Measurements from ENCODE around the gene GNS. TPM values are rescaled to one million over a fixed set of nuclear protein-coding genes. Genes with fewer than 3 reads are reported as not detected.
A peak's percentile ranks its signal among the peaks of the same experiment; 100 is the strongest.

The GNS gene
- total RNA-seq, 1 donor from 2014 or later = 19.9 TPM

DNA sequence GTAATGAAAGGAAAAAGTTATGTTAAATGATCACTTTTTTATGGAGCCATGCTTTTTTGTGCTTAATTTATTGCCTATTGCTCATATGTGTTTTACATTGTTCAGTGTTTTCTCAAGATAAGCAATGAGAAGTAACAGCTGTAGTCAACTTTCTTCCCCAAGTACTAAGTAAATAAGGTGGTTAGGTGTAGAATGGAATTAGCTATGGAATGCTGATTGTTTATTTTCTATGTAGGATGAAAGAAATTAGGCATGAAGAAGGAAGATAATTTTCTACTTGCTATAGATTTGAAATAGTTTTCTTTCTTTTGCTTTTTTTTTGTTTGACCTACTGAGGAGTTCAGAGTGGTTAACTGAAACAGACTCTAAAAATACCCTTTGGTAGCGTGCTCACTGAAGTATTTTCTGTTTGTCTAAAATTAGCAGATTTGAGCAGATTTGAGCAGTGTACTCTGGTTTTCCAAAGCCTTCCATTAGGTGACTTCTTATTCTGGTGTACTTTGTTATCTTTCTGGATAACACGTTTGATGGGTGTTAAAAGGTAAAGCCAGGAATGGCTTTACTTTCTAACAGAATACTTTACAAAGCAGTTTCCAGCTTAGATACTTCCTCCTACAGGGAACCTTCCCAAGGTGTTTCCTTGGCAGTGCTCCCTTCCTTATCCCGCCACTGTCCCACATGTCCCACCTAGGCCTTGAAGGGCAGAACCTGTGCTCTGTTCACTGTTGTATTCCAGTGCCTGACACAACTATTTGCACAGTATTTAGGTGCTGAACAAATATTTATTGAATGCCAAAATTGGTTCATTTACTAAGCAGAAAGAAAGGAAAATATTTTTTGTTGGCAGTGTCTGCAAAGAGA, 92.9 kb downstream of the GNS start:
- no peak for DNase-seq
- peaks cover 67% of the 10 kb centered on the region for H3K4me1 Mint-ChIP-seq
- peak overlapping the region; percentile 41 for H3K4me3 Mint-ChIP-seq
- H3K9me3 Mint-ChIP-seq = no peaks in the 10 kb centered on the region
- peaks cover 3% of the 10 kb centered on the region for H3K36me3 Mint-ChIP-seq (ENCODE audit: low read depth)
- no peaks in the 10 kb centered on the region for H3K27me3 Mint-ChIP-seq
- H3K27ac Mint-ChIP-seq = peak overlapping the region; percentile 42
- intact Hi-C loops (cut with micrococcal nuclease) = loop anchor here (5.0 kb wide), 1 partner anchor 91 kb away; the partner anchor contains the start of gene GNS

DNA sequence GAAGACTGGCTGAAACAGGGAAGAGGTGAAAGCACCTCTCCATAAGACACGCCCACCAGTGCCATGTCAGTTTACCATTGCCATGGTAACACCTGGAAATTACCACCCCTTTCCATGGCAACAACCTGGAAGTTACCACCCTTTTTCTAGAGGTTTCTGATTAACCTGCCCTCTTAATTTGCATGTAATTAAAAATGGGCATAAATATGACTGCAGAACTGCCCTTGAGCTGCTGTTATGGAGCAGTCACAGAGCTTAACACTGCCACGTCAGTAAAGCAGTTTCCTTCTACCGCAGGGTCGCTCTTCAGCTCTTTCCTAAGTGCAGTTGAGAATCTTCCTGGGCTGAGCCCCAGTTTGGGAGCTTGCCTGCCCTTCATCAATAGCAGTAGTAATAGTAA, 93.7 kb downstream of the GNS start:
- DNase-seq = peak; percentile 83
- intact Hi-C loops (cut with micrococcal nuclease) = loop anchor here (5.0 kb wide), 1 partner anchor 92 kb away; the partner anchor contains the start of gene GNS
- Mint-ChIP-seq H3K4me3 (peak overlapping the region; percentile 41), H3K36me3 (ENCODE audit: low read depth) (peaks cover 3% of the 10 kb centered on the region), H3K9me3 (no peaks in the 10 kb centered on the region), H3K4me1 (peaks cover 65% of the 10 kb centered on the region), H3K27me3 (no peaks in the 10 kb centered on the region), H3K27ac (peak overlapping the region; percentile 42)

Other genes starting within 250 kb of the GNS start
- gene RASSF3, start 148.9 kb downstream of the GNS start, total RNA-seq = 40.8 and 43.1 TPM in 2 replicates
- 0.95 and 1.7 TPM in 2 replicates for gene TBC1D30, start 65.2 kb upstream of the GNS start, total RNA-seq

All from activated CD4-positive, alpha-beta T cell treated with anti-CD3 and anti-CD28 coated beads, Interleukin-2, amount 10 ng/mL, durations not matched to agents 24 days and 14 days (primary cell).